ENCODE measurements around the gene EIF5.
"Not testable (repeated sequence)": the region's sequence is repeated elsewhere in the genome, so short reads cannot be mapped to it uniquely, and the experiment has no call there.

The EIF5 gene

GRCh38 chr14:103353362-103353761 is 19.3 kb downstream of the EIF5 start:
- no peak overlapping the region for H3K4me3 ChIP-seq (ENCODE audit: low read length)
- no peak overlapping the region for H3K23ac ChIP-seq (ENCODE audit: low read length)
- H3K4me1 ChIP-seq (ENCODE audit: control insufficient read depth, low read depth, low read length) = no peaks in the 10 kb centered on the region
- H3K56ac ChIP-seq (ENCODE audit: low read length) = no peak overlapping the region
- H4K5ac ChIP-seq (ENCODE audit: low read length) = no peak overlapping the region
- no peaks in the 10 kb centered on the region for H3K79me1 ChIP-seq (ENCODE audit: low read length)
- H3K27me3 ChIP-seq (ENCODE audit: insufficient read depth, low read length, poor library complexity) = no peaks in the 10 kb centered on the region
- H3K4ac ChIP-seq (ENCODE audit: low read depth, low read length) = no peak overlapping the region
- no CpG with 5 or more reads among the region's 7 CpGs for WGBS (ENCODE audit: extremely low coverage, insufficient coverage, low lambda C conversion rate)
- H3K4me2 ChIP-seq (ENCODE audit: low read length) = no peak overlapping the region
- H3K36me3 ChIP-seq (ENCODE audit: control insufficient read depth, insufficient read depth, low read length) = no peaks in the 10 kb centered on the region
- no peak overlapping the region for H2BK5ac ChIP-seq (ENCODE audit: low read length)
- DNase-seq = no peak
- no peak overlapping the region for H2BK15ac ChIP-seq (replicated peaks; ENCODE audit: low read depth)
- no peak overlapping the region for H2BK120ac ChIP-seq (ENCODE audit: low read depth, low read length)
- H3K79me2 ChIP-seq (ENCODE audit: control insufficient read depth, insufficient read depth, low read length) = no peaks in the 10 kb centered on the region
- no peak overlapping the region for H4K8ac ChIP-seq (ENCODE audit: low read depth, low read length)
- H3K18ac ChIP-seq (ENCODE audit: low read length) = no peak overlapping the region
- H3K27ac ChIP-seq (ENCODE audit: low read depth, low read length) = no peak overlapping the region
- H3K9ac ChIP-seq (ENCODE audit: low read length) = no peak overlapping the region
- no peak overlapping the region for H2AK5ac ChIP-seq (ENCODE audit: low read length)

- H3K18ac ChIP-seq (ENCODE audit: low read length) = no peak overlapping the region
- H3K4me3 ChIP-seq (ENCODE audit: low read length) = no peak overlapping the region
- no peak overlapping the region for H4K8ac ChIP-seq (ENCODE audit: low read depth, low read length)
- no peak overlapping the region for H3K4me2 ChIP-seq (ENCODE audit: low read length)
- H2BK120ac ChIP-seq (ENCODE audit: low read depth, low read length) = no peak overlapping the region
- no peaks in the 10 kb centered on the region for H3K4me1 ChIP-seq (ENCODE audit: control insufficient read depth, low read depth, low read length)
- H3K4ac ChIP-seq (ENCODE audit: low read depth, low read length) = no peak overlapping the region
- no peak overlapping the region for H2BK15ac ChIP-seq (replicated peaks; ENCODE audit: low read depth)
- H4K5ac ChIP-seq (ENCODE audit: low read length) = no peak overlapping the region
- no peak overlapping the region for H3K27ac ChIP-seq (ENCODE audit: low read depth, low read length)
- H3K79me2 ChIP-seq (ENCODE audit: control insufficient read depth, insufficient read depth, low read length) = no peaks in the 10 kb centered on the region
- DNase-seq = no peak
- no peak overlapping the region for H3K23ac ChIP-seq (ENCODE audit: low read length)
- no peak overlapping the region for H2AK5ac ChIP-seq (ENCODE audit: low read length)
- no peaks in the 10 kb centered on the region for H3K36me3 ChIP-seq (ENCODE audit: control insufficient read depth, insufficient read depth, low read length)
- no peaks in the 10 kb centered on the region for H3K79me1 ChIP-seq (ENCODE audit: low read length)
- no CpG with 5 or more reads among the region's 7 CpGs for whole genome bisulfite sequencing (ENCODE audit: extremely low coverage, insufficient coverage, low lambda C conversion rate)
- no peak overlapping the region for H3K56ac ChIP-seq (ENCODE audit: low read length)
- no peak overlapping the region for H2BK5ac ChIP-seq (ENCODE audit: low read length)
- no peaks in the 10 kb centered on the region for H3K27me3 ChIP-seq (ENCODE audit: insufficient read depth, low read length, poor library complexity)
- H3K9ac ChIP-seq (ENCODE audit: low read length) = no peak overlapping the region
These were observed 20.1 kb downstream of the EIF5 start for GRCh38 chr14:103354141-103354540.

- Histone ChIP-seq H3K27me3 (ENCODE audit: insufficient read depth, low read length, poor library complexity) (no peaks in the 10 kb centered on the region), H2BK15ac (replicated peaks; ENCODE audit: low read depth) (no peak overlapping the region), H4K5ac (ENCODE audit: low read length) (no peak overlapping the region), H3K36me3 (ENCODE audit: control insufficient read depth, insufficient read depth, low read length) (no peaks in the 10 kb centered on the region), H2BK5ac (ENCODE audit: low read length) (no peak overlapping the region), H4K8ac (ENCODE audit: low read depth, low read length) (no peak overlapping the region), H3K9ac (ENCODE audit: low read length) (no peak overlapping the region), H3K4me1 (ENCODE audit: control insufficient read depth, low read depth, low read length) (no peaks in the 10 kb centered on the region), H3K79me1 (ENCODE audit: low read length) (no peaks in the 10 kb centered on the region), H2BK120ac (ENCODE audit: low read depth, low read length) (no peak overlapping the region), H3K23ac (ENCODE audit: low read length) (no peak overlapping the region), H3K56ac (ENCODE audit: low read length) (no peak overlapping the region), H3K4me3 (ENCODE audit: low read length) (no peak overlapping the region), H3K18ac (ENCODE audit: low read length) (no peak overlapping the region), H3K4ac (ENCODE audit: low read depth, low read length) (no peak overlapping the region), H3K4me2 (ENCODE audit: low read length) (no peak overlapping the region), H3K79me2 (ENCODE audit: control insufficient read depth, insufficient read depth, low read length) (no peaks in the 10 kb centered on the region), H2AK5ac (ENCODE audit: low read length) (no peak overlapping the region), H3K27ac (ENCODE audit: low read depth, low read length) (no peak overlapping the region)
- DNase-seq = no peak
- WGBS (ENCODE audit: extremely low coverage, insufficient coverage, low lambda C conversion rate) = no CpG with 5 or more reads among the region's 9 CpGs
These were observed 22.1 kb downstream of the EIF5 start for GRCh38 chr14:103356024-103356682.

GRCh38 chr14:103357552-103357951 is 23.5 kb downstream of the EIF5 start:
- DNase-seq; H3K79me2 ChIP-seq (ENCODE audit: control insufficient read depth, insufficient read depth, low read length); H3K4ac ChIP-seq (ENCODE audit: low read depth, low read length); H3K79me1 ChIP-seq (ENCODE audit: low read length); H3K4me1 ChIP-seq (ENCODE audit: control insufficient read depth, low read depth, low read length); H3K27ac ChIP-seq (ENCODE audit: low read depth, low read length); H3K9ac ChIP-seq (ENCODE audit: low read length); H3K27me3 ChIP-seq (ENCODE audit: insufficient read depth, low read length, poor library complexity); H4K8ac ChIP-seq (ENCODE audit: low read depth, low read length); H3K4me2 ChIP-seq (ENCODE audit: low read length); H2BK15ac ChIP-seq (replicated peaks; ENCODE audit: low read depth); H4K5ac ChIP-seq (ENCODE audit: low read length); H3K4me3 ChIP-seq (ENCODE audit: low read length); H3K18ac ChIP-seq (ENCODE audit: low read length); H3K56ac ChIP-seq (ENCODE audit: low read length); H3K36me3 ChIP-seq (ENCODE audit: control insufficient read depth, insufficient read depth, low read length); H3K23ac ChIP-seq (ENCODE audit: low read length); H2BK5ac ChIP-seq (ENCODE audit: low read length); H2AK5ac ChIP-seq (ENCODE audit: low read length); H2BK120ac ChIP-seq (ENCODE audit: low read depth, low read length): not testable (repeated sequence)
- WGBS (ENCODE audit: extremely low coverage, insufficient coverage, low lambda C conversion rate) = no CpG with 5 or more reads among the region's 10 CpGs

- no CpG with 5 or more reads among the region's 7 CpGs for WGBS (ENCODE audit: extremely low coverage, insufficient coverage, low lambda C conversion rate)
These were observed 26.5 kb downstream of the EIF5 start for GRCh38 chr14:103360548-103360947.

GRCh38 chr14:103361867-103362266 is 27.8 kb downstream of the EIF5 start:
- no peak overlapping the region for H3K18ac ChIP-seq (ENCODE audit: low read length)
- DNase-seq = no peak
- H2BK5ac ChIP-seq (ENCODE audit: low read length) = no peak overlapping the region
- H3K56ac ChIP-seq (ENCODE audit: low read length) = no peak overlapping the region
- no peak overlapping the region for H4K5ac ChIP-seq (ENCODE audit: low read length)
- H3K23ac ChIP-seq (ENCODE audit: low read length) = no peak overlapping the region
- no peak overlapping the region for H3K4me3 ChIP-seq (ENCODE audit: low read length)
- H4K8ac ChIP-seq (ENCODE audit: low read depth, low read length) = no peak overlapping the region
- no peaks in the 10 kb centered on the region for H3K27me3 ChIP-seq (ENCODE audit: insufficient read depth, low read length, poor library complexity)
- H2AK5ac ChIP-seq (ENCODE audit: low read length) = no peak overlapping the region
- no peaks in the 10 kb centered on the region for H3K36me3 ChIP-seq (ENCODE audit: control insufficient read depth, insufficient read depth, low read length)
- no peaks in the 10 kb centered on the region for H3K4me1 ChIP-seq (ENCODE audit: control insufficient read depth, low read depth, low read length)
- no CpG with 5 or more reads among the region's 5 CpGs for WGBS (ENCODE audit: extremely low coverage, insufficient coverage, low lambda C conversion rate)
- no peak overlapping the region for H3K4ac ChIP-seq (ENCODE audit: low read depth, low read length)
- no peak overlapping the region for H3K4me2 ChIP-seq (ENCODE audit: low read length)
- no peaks in the 10 kb centered on the region for H3K79me1 ChIP-seq (ENCODE audit: low read length)
- H2BK120ac ChIP-seq (ENCODE audit: low read depth, low read length) = no peak overlapping the region
- H3K27ac ChIP-seq (ENCODE audit: low read depth, low read length) = no peak overlapping the region
- H3K79me2 ChIP-seq (ENCODE audit: control insufficient read depth, insufficient read depth, low read length) = no peaks in the 10 kb centered on the region
- no peak overlapping the region for H3K9ac ChIP-seq (ENCODE audit: low read length)
- H2BK15ac ChIP-seq (replicated peaks; ENCODE audit: low read depth) = no peak overlapping the region

More at GRCh38 chr14:103360548-103360947, 26.5 kb downstream of the EIF5 start:
- H3K4me3 ChIP-seq (ENCODE audit: low read length) = no peak overlapping the region
- H3K23ac ChIP-seq (ENCODE audit: low read length) = no peak overlapping the region
- no peaks in the 10 kb centered on the region for H3K79me2 ChIP-seq (ENCODE audit: control insufficient read depth, insufficient read depth, low read length)
- no peak overlapping the region for H2BK5ac ChIP-seq (ENCODE audit: low read length)
- no peak overlapping the region for H2AK5ac ChIP-seq (ENCODE audit: low read length)
- H3K4me2 ChIP-seq (ENCODE audit: low read length) = no peak overlapping the region
- no peaks in the 10 kb centered on the region for H3K27me3 ChIP-seq (ENCODE audit: insufficient read depth, low read length, poor library complexity)
- H4K5ac ChIP-seq (ENCODE audit: low read length) = no peak overlapping the region
- H2BK120ac ChIP-seq (ENCODE audit: low read depth, low read length) = no peak overlapping the region
- no peak overlapping the region for H2BK15ac ChIP-seq (replicated peaks; ENCODE audit: low read depth)
- H4K8ac ChIP-seq (ENCODE audit: low read depth, low read length) = no peak overlapping the region
- no peak overlapping the region for H3K18ac ChIP-seq (ENCODE audit: low read length)
- no peaks in the 10 kb centered on the region for H3K4me1 ChIP-seq (ENCODE audit: control insufficient read depth, low read depth, low read length)
- no peak overlapping the region for H3K56ac ChIP-seq (ENCODE audit: low read length)
- no peak overlapping the region for H3K27ac ChIP-seq (ENCODE audit: low read depth, low read length)
- no peaks in the 10 kb centered on the region for H3K36me3 ChIP-seq (ENCODE audit: control insufficient read depth, insufficient read depth, low read length)
- H3K9ac ChIP-seq (ENCODE audit: low read length) = no peak overlapping the region
- no peak for DNase-seq
- H3K79me1 ChIP-seq (ENCODE audit: low read length) = no peaks in the 10 kb centered on the region
- H3K4ac ChIP-seq (ENCODE audit: low read depth, low read length) = no peak overlapping the region
